GM23338 (cell line): ENCODE data around the gene CDHR2. TPM values are rescaled to one million over a fixed set of nuclear protein-coding genes. Genes with fewer than 3 reads are reported as not detected.

Experiments used
- ATAC-seq: fragments of 200-7000 bp; cut with Tn5 transposase; 3 replicates; pipeline ENCODE4 v1.9.1; 2020
- DNase-seq: peaks from one replicate; pipeline ENCODE4 v3.0.0-alpha.2; 2015; ENCODE audit warnings: low spot score
- H2AFZ ChIP-seq: fragments of 200-600 bp; sonication (generic); 2 replicates; pipeline ENCODE4 v1.8.0; 2016; ENCODE audit warnings: antibody characterized with exemption, mild to moderate bottlenecking, moderate library complexity
- H3F3A ChIP-seq: fragments of 200-600 bp; sonication (generic); replicated peaks from 2 replicates; pipeline ENCODE4 v1.8.0; 2017; ENCODE audit warnings: antibody characterized with exemption, mixed run types, low read depth
- H3K27ac ChIP-seq: fragments of 200-600 bp; sonication (generic); 2 replicates; pipeline ENCODE4 v1.6.1; 2016; ENCODE audit warnings: low read depth
- H3K27me3 ChIP-seq: fragments of 200-600 bp; sonication (generic); 2 replicates; pipeline ENCODE4 v1.8.0; 2016; ENCODE audit warnings: mild to moderate bottlenecking, mixed run types, moderate library complexity; ENCODE audit not compliant: insufficient read depth
- H3K36me3 ChIP-seq: fragments of 200-600 bp; sonication (generic); 2 replicates; pipeline ENCODE4 v1.8.0; 2016; ENCODE audit warnings: mild to moderate bottlenecking; ENCODE audit not compliant: insufficient read depth
- H3K4me1 ChIP-seq: fragments of 200-600 bp; sonication (generic); 2 replicates; pipeline ENCODE4 v1.8.0; 2016; ENCODE audit warnings: mild to moderate bottlenecking, moderate library complexity; ENCODE audit not compliant: insufficient read depth
- H3K4me2 ChIP-seq: fragments of 200-600 bp; sonication (generic); 2 replicates; pipeline ENCODE4 v1.7.1; 2017; ENCODE audit warnings: mixed run types
- H3K4me3 ChIP-seq: fragments of 200-600 bp; sonication (generic); 2 replicates; pipeline ENCODE4 v1.6.1; 2016; ENCODE audit warnings: mixed run types
- H3K79me2 ChIP-seq: fragments of 200-600 bp; sonication (generic); replicated peaks from 2 replicates; pipeline ENCODE4 v1.8.0; 2017; ENCODE audit warnings: mild to moderate bottlenecking; ENCODE audit not compliant: insufficient read depth
- H3K9me2 ChIP-seq: fragments of 200-600 bp; sonication (generic); 2 replicates; pipeline ENCODE4 v1.8.0; 2017; ENCODE audit not compliant: insufficient read depth
- H4K20me1 ChIP-seq: fragments of 200-600 bp; sonication (generic); replicated peaks from 2 replicates; pipeline ENCODE4 v1.8.0; 2017; ENCODE audit warnings: mild to moderate bottlenecking; ENCODE audit not compliant: insufficient read depth
- H3K27ac Mint-ChIP-seq: 2 replicates; pipeline ENCODE4 v1.8.0; 2020; ENCODE audit warnings: inconsistent platforms, mild to moderate bottlenecking, moderate library complexity, mixed read lengths
- H3K27me3 Mint-ChIP-seq: 3 replicates; pipeline ENCODE4 v1.8.0; 2022; ENCODE audit warnings: low read depth, mild to moderate bottlenecking, moderate library complexity, mixed read lengths, inconsistent platforms; ENCODE audit not compliant: insufficient read depth, poor library complexity
- H3K36me3 Mint-ChIP-seq: 3 replicates; pipeline ENCODE4 v1.8.0; 2021; ENCODE audit warnings: low read depth, mild to moderate bottlenecking, inconsistent platforms, moderate library complexity, mixed read lengths
- H3K4me1 Mint-ChIP-seq: 3 replicates; pipeline ENCODE4 v1.8.0; 2020; ENCODE audit warnings: mild to moderate bottlenecking, inconsistent platforms, mixed read lengths
- H3K4me3 Mint-ChIP-seq: 3 replicates; pipeline ENCODE4 v1.8.0; 2021; ENCODE audit warnings: moderate library complexity, mild to moderate bottlenecking, inconsistent platforms, mixed read lengths
- H3K9me3 Mint-ChIP-seq: 3 replicates; pipeline ENCODE4 v1.8.0; 2020; ENCODE audit warnings: moderate library complexity, mild to moderate bottlenecking, inconsistent platforms, mixed read lengths
- CREB1 ChIP-seq: fragments of 250-450 bp; sonication (Bioruptor Pico); IDR thresholded peaks from 2 replicates; pipeline ENCODE4 v1.5.0; 2020; ENCODE audit warnings: low read depth, mild to moderate bottlenecking, moderate library complexity
- NANOG ChIP-seq: IDR thresholded peaks from 2 replicates; pipeline ENCODE4 v1.6.1; 2016; ENCODE audit warnings: antibody characterized with exemption, borderline replicate concordance
- POLR2AphosphoS5 ChIP-seq: IDR thresholded peaks from 2 replicates; pipeline ENCODE4 v1.6.1; 2016; ENCODE audit warnings: antibody characterized with exemption, low read depth
- STAT1 ChIP-seq: IDR thresholded peaks from one replicate; pipeline ENCODE4 v1.6.1; 2016; ENCODE audit warnings: antibody characterized with exemption; ENCODE audit not compliant: unreplicated experiment
- ZNF114 ChIP-seq: fragments of 250-450 bp; sonication (Bioruptor Pico); IDR thresholded peaks from 2 replicates; pipeline ENCODE4 v1.5.0; 2020; ENCODE audit warnings: mild to moderate bottlenecking, moderate library complexity
- ZNF331 ChIP-seq: fragments of 250-450 bp; sonication (Bioruptor Pico); IDR thresholded peaks from 2 replicates; pipeline ENCODE4 v1.5.0; 2020; ENCODE audit warnings: low read depth, mild to moderate bottlenecking, moderate library complexity
- polyA plus RNA-seq: library from polyadenylated mRNA; unstranded; fragments of >200 nt; fragmentation: Nextera tagmentation; extraction: Ambion mirVana; gene quantifications from 2 replicates; pipeline ENCODE4 v1.2.1, GENCODE V29; 2016
- total RNA-seq: library from RNA; depleted of rRNA; stranded (reverse); fragments of >200 nt; shearing (Covaris generic); gene quantifications from 2 replicates; pipeline ENCODE4 v1.2.3, GENCODE V29; 2014
- TF ChIP-seq, protein P1 (sequence below), 2 experiments: fragments of 200-600 bp in 1 of 2; sonication (generic) in 1 of 2; conservative IDR thresholded peaks; 2 replicates each; pipeline versions ENCODE4 v1.5.1 to v1.6.1; 2016 to 2017; ENCODE audit warnings: antibody characterized with exemption in 2 of 2, low read depth in 2 of 2, mild to moderate bottlenecking in 2 of 2, moderate library complexity in 1 of 2
- TF ChIP-seq, protein P2 (sequence below): IDR thresholded peaks from 2 replicates; pipeline ENCODE4 v1.6.1; 2016; ENCODE audit warnings: antibody characterized with exemption
- TF ChIP-seq, protein P3 (sequence below): fragments of 250-450 bp; sonication (Bioruptor Pico); IDR thresholded peaks from 2 replicates; pipeline ENCODE4 v1.5.0; 2020; ENCODE audit warnings: mild to moderate bottlenecking, moderate library complexity
- TF ChIP-seq, protein P4 (sequence below): IDR thresholded peaks from one replicate; pipeline ENCODE4 v1.6.1; 2018; ENCODE audit warnings: antibody characterized with exemption; ENCODE audit not compliant: unreplicated experiment

The CDHR2 gene
- total and polyA plus RNA-seq, 2 experiments from 2014 or later: not detected

DNA sequence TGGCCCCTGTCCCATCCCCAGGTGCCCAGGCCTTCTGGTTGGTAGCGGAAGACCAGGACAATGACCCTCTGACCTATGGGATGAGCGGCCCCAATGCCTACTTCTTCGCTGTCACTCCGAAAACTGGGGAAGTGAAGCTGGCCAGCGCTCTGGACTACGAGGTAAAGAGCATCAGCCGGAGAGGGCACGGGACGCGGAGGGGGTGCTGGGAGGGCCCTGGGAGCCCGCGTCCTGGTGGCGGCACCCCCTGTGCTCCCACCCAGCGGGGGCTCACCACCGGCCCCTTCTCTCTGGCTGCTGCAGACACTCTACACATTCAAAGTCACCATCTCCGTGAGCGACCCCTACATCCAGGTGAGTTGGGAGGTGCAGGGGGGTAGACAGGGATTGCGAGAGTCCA, 19.5 kb downstream of the CDHR2 start (continued):
- TF ChIP-seq, protein P1, sequence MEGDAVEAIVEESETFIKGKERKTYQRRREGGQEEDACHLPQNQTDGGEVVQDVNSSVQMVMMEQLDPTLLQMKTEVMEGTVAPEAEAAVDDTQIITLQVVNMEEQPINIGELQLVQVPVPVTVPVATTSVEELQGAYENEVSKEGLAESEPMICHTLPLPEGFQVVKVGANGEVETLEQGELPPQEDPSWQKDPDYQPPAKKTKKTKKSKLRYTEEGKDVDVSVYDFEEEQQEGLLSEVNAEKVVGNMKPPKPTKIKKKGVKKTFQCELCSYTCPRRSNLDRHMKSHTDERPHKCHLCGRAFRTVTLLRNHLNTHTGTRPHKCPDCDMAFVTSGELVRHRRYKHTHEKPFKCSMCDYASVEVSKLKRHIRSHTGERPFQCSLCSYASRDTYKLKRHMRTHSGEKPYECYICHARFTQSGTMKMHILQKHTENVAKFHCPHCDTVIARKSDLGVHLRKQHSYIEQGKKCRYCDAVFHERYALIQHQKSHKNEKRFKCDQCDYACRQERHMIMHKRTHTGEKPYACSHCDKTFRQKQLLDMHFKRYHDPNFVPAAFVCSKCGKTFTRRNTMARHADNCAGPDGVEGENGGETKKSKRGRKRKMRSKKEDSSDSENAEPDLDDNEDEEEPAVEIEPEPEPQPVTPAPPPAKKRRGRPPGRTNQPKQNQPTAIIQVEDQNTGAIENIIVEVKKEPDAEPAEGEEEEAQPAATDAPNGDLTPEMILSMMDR (conservative IDR thresholded peaks at IDR 0.05; ENCODE audit: low read depth in 2 of 2): no peak
- TF ChIP-seq, protein P2, sequence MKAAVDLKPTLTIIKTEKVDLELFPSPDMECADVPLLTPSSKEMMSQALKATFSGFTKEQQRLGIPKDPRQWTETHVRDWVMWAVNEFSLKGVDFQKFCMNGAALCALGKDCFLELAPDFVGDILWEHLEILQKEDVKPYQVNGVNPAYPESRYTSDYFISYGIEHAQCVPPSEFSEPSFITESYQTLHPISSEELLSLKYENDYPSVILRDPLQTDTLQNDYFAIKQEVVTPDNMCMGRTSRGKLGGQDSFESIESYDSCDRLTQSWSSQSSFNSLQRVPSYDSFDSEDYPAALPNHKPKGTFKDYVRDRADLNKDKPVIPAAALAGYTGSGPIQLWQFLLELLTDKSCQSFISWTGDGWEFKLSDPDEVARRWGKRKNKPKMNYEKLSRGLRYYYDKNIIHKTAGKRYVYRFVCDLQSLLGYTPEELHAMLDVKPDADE: no peak

DNA sequence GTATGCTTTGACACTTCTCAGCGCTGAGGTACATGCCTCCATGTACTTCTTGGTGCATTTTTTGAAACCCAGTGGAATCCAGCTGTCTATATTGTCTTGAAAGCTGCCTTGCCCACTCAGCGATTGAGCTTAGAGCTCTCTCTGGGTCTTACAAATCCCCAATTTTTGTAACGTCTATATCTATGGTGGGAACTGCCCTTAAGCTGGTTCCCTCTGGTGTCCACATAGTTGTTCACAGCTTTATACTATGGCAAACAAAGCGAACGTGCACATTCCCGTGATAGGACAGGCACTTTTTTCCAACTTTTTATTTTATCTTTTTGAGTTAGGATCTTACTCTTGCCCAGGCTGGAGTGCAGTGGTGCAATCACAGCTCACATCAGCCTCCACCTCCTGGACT, 20.9 kb downstream of the CDHR2 start:
- H4K20me1 ChIP-seq: no peaks in the 10 kb centered on the region
- H3K36me3 Mint-ChIP-seq: no peaks in the 10 kb centered on the region
- no peak overlapping the region for H3K4me2 ChIP-seq
- no peak for DNase-seq
- no peaks in the 10 kb centered on the region for H3K4me1 ChIP-seq
- peaks cover 8% of the 10 kb centered on the region; the same call in 2 of the 3 replicates for H3K4me1 Mint-ChIP-seq
- H3K27me3 Mint-ChIP-seq: peaks cover 13% of the 10 kb centered on the region
- H2AFZ ChIP-seq: no peak overlapping the region
- H3K4me3 ChIP-seq: no peak overlapping the region
- H3K4me3 Mint-ChIP-seq: no peak overlapping the region
- H3K9me3 Mint-ChIP-seq: 0 out of 3 replicates have a peak, but pooled peaks cover 2% of the 10 kb centered on the region
- no peak for ATAC-seq
- no peak overlapping the region for H3K27ac ChIP-seq
- no peaks in the 10 kb centered on the region for H3K36me3 ChIP-seq
- no peaks in the 10 kb centered on the region for H3K79me2 ChIP-seq
- no peaks in the 10 kb centered on the region for H3K9me2 ChIP-seq
- no peak overlapping the region for H3K27ac Mint-ChIP-seq
- no peaks in the 10 kb centered on the region for H3F3A ChIP-seq
- H3K27me3 ChIP-seq: no peaks in the 10 kb centered on the region
- no peak for TF ChIP-seq ZNF331 (CRISPR knock-in tag)
- TF ChIP-seq, protein P1 (conservative IDR thresholded peaks at IDR 0.05; ENCODE audit: low read depth in 2 of 2): no peak
- no peak for TF ChIP-seq POLR2AphosphoS5
- no peak for TF ChIP-seq STAT1
- no peak for TF ChIP-seq NANOG
- TF ChIP-seq, protein P3, sequence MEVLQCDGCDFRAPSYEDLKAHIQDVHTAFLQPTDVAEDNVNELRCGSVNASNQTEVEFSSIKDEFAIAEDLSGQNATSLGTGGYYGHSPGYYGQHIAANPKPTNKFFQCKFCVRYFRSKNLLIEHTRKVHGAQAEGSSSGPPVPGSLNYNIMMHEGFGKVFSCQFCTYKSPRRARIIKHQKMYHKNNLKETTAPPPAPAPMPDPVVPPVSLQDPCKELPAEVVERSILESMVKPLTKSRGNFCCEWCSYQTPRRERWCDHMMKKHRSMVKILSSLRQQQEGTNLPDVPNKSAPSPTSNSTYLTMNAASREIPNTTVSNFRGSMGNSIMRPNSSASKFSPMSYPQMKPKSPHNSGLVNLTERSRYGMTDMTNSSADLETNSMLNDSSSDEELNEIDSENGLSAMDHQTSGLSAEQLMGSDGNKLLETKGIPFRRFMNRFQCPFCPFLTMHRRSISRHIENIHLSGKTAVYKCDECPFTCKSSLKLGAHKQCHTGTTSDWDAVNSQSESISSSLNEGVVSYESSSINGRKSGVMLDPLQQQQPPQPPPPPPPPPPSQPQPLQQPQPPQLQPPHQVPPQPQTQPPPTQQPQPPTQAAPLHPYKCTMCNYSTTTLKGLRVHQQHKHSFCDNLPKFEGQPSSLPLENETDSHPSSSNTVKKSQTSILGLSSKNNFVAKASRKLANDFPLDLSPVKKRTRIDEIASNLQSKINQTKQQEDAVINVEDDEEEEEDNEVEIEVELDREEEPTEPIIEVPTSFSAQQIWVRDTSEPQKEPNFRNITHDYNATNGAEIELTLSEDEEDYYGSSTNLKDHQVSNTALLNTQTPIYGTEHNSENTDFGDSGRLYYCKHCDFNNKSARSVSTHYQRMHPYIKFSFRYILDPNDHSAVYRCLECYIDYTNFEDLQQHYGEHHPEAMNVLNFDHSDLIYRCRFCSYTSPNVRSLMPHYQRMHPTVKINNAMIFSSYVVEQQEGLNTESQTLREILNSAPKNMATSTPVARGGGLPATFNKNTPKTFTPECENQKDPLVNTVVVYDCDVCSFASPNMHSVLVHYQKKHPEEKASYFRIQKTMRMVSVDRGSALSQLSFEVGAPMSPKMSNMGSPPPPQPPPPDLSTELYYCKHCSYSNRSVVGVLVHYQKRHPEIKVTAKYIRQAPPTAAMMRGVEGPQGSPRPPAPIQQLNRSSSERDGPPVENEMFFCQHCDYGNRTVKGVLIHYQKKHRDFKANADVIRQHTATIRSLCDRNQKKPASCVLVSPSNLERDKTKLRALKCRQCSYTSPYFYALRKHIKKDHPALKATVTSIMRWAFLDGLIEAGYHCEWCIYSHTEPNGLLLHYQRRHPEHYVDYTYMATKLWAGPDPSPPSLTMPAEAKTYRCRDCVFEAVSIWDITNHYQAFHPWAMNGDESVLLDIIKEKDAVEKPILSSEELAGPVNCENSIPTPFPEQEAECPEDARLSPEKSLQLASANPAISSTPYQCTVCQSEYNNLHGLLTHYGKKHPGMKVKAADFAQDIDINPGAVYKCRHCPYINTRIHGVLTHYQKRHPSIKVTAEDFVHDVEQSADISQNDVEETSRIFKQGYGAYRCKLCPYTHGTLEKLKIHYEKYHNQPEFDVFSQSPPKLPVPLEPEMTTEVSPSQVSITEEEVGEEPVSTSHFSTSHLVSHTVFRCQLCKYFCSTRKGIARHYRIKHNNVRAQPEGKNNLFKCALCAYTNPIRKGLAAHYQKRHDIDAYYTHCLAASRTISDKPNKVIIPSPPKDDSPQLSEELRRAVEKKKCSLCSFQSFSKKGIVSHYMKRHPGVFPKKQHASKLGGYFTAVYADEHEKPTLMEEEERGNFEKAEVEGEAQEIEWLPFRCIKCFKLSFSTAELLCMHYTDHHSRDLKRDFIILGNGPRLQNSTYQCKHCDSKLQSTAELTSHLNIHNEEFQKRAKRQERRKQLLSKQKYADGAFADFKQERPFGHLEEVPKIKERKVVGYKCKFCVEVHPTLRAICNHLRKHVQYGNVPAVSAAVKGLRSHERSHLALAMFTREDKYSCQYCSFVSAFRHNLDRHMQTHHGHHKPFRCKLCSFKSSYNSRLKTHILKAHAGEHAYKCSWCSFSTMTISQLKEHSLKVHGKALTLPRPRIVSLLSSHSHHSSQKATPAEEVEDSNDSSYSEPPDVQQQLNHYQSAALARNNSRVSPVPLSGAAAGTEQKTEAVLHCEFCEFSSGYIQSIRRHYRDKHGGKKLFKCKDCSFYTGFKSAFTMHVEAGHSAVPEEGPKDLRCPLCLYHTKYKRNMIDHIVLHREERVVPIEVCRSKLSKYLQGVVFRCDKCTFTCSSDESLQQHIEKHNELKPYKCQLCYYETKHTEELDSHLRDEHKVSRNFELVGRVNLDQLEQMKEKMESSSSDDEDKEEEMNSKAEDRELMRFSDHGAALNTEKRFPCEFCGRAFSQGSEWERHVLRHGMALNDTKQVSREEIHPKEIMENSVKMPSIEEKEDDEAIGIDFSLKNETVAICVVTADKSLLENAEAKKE: no peak
- no peak for TF ChIP-seq CREB1
- no peak for TF ChIP-seq ZNF114 (CRISPR knock-in tag)
- TF ChIP-seq, protein P4, sequence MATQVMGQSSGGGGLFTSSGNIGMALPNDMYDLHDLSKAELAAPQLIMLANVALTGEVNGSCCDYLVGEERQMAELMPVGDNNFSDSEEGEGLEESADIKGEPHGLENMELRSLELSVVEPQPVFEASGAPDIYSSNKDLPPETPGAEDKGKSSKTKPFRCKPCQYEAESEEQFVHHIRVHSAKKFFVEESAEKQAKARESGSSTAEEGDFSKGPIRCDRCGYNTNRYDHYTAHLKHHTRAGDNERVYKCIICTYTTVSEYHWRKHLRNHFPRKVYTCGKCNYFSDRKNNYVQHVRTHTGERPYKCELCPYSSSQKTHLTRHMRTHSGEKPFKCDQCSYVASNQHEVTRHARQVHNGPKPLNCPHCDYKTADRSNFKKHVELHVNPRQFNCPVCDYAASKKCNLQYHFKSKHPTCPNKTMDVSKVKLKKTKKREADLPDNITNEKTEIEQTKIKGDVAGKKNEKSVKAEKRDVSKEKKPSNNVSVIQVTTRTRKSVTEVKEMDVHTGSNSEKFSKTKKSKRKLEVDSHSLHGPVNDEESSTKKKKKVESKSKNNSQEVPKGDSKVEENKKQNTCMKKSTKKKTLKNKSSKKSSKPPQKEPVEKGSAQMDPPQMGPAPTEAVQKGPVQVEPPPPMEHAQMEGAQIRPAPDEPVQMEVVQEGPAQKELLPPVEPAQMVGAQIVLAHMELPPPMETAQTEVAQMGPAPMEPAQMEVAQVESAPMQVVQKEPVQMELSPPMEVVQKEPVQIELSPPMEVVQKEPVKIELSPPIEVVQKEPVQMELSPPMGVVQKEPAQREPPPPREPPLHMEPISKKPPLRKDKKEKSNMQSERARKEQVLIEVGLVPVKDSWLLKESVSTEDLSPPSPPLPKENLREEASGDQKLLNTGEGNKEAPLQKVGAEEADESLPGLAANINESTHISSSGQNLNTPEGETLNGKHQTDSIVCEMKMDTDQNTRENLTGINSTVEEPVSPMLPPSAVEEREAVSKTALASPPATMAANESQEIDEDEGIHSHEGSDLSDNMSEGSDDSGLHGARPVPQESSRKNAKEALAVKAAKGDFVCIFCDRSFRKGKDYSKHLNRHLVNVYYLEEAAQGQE: no peak
